ENCODE measurements around the gene MALT1.

MALT1 gene

GRCh38 chr18:58690259-58690658 is 19.0 kb downstream of the MALT1 start:
- DNase-seq (ENCODE audit: low read depth), result no peak
- H3K4me3 ChIP-seq (ENCODE audit: low read depth, low read length), result no peak overlapping the region
- TF ChIP-seq CTCF (conservative IDR thresholded peaks at IDR 0.05; ENCODE audit: low read depth, low read length), result no peak

GRCh38 chr18:58691256-58691655 is 20.0 kb downstream of the MALT1 start:
- TF ChIP-seq CTCF (conservative IDR thresholded peaks at IDR 0.05; ENCODE audit: low read depth, low read length), result no peak
- peak; percentile 31 for DNase-seq (ENCODE audit: low read depth)
- no peak overlapping the region for H3K4me3 ChIP-seq (ENCODE audit: low read depth, low read length)

GRCh38 chr18:58692422-58693185 is 21.3 kb downstream of the MALT1 start:
- no peak overlapping the region for H3K4me3 ChIP-seq (ENCODE audit: low read depth, low read length)
- no peak for DNase-seq (ENCODE audit: low read depth)
- TF ChIP-seq CTCF (conservative IDR thresholded peaks at IDR 0.05; ENCODE audit: low read depth, low read length), result no peak

- TF ChIP-seq CTCF (conservative IDR thresholded peaks at IDR 0.05; ENCODE audit: low read depth, low read length), result no peak
- H3K4me3 ChIP-seq (ENCODE audit: low read depth, low read length), result no peak overlapping the region
- DNase-seq (ENCODE audit: low read depth), result no peak
Measured at GRCh38 chr18:58694221-58694620, 23.0 kb downstream of the MALT1 start.

- TF ChIP-seq CTCF (conservative IDR thresholded peaks at IDR 0.05; ENCODE audit: low read depth, low read length), result no peak
- no peak overlapping the region for H3K4me3 ChIP-seq (ENCODE audit: low read depth, low read length)
- DNase-seq (ENCODE audit: low read depth), result no peak
Measured at GRCh38 chr18:58694720-58695468, 23.6 kb downstream of the MALT1 start.

GRCh38 chr18:58695772-58696171 is 24.5 kb downstream of the MALT1 start:
- no peak for TF ChIP-seq CTCF (conservative IDR thresholded peaks at IDR 0.05; ENCODE audit: low read depth, low read length)
- DNase-seq (ENCODE audit: low read depth), result no peak
- H3K4me3 ChIP-seq (ENCODE audit: low read depth, low read length), result no peak overlapping the region
